Measurements from ENCODE around the gene ENTPD6. TPM values are rescaled to one million over a fixed set of nuclear protein-coding genes. Genes with fewer than 3 reads are reported as not detected.

The ENTPD6 gene
- polyA plus RNA-seq, 3 donors, result 45.1 to 50.4 (median 48.9) TPM

- DNase-seq (ENCODE audit: extremely low read depth in 1 of 11, low read depth in 9 of 11, low spot score in 4 of 11), result no peak
Measured at GRCh38 chr20:25203871-25204320, 8.4 kb downstream of the ENTPD6 start.

- no peak for DNase-seq (ENCODE audit: extremely low read depth in 1 of 11, low read depth in 9 of 11, low spot score in 4 of 11)
Measured at GRCh38 chr20:25204550-25205276, 9.2 kb downstream of the ENTPD6 start.

- DNase-seq (ENCODE audit: extremely low read depth in 1 of 11, low read depth in 9 of 11, low spot score in 4 of 11), result no peak
Measured at GRCh38 chr20:25205277-25206062, 10.0 kb downstream of the ENTPD6 start.

- DNase-seq (ENCODE audit: extremely low read depth in 1 of 11, low read depth in 9 of 11, low spot score in 4 of 11), result no peak
Measured at GRCh38 chr20:25206063-25206403, 10.5 kb downstream of the ENTPD6 start.

- DNase-seq (ENCODE audit: extremely low read depth in 1 of 11, low read depth in 9 of 11, low spot score in 4 of 11), result no peak
Measured at GRCh38 chr20:25206548-25206947, 11.0 kb downstream of the ENTPD6 start.

GRCh38 chr20:25207149-25207959 lies 11.8 kb downstream of the ENTPD6 start:
- no peak for DNase-seq (ENCODE audit: extremely low read depth in 1 of 11, low read depth in 9 of 11, low spot score in 4 of 11)

GRCh38 chr20:25207960-25208534 lies 12.5 kb downstream of the ENTPD6 start:
- DNase-seq (ENCODE audit: extremely low read depth in 1 of 11, low read depth in 9 of 11, low spot score in 4 of 11), result no peak

- no peak for DNase-seq (ENCODE audit: extremely low read depth in 1 of 11, low read depth in 9 of 11, low spot score in 4 of 11)
Measured at GRCh38 chr20:25209400-25209799, 13.9 kb downstream of the ENTPD6 start.

GRCh38 chr20:25209911-25210310 lies 14.4 kb downstream of the ENTPD6 start:
- no peak for DNase-seq (ENCODE audit: extremely low read depth in 1 of 11, low read depth in 9 of 11, low spot score in 4 of 11)

- DNase-seq (ENCODE audit: extremely low read depth in 1 of 11, low read depth in 9 of 11, low spot score in 4 of 11), result no peak
Measured at GRCh38 chr20:25211273-25211672, 15.8 kb downstream of the ENTPD6 start.

GRCh38 chr20:25212242-25212641 lies 16.7 kb downstream of the ENTPD6 start:
- no peak for DNase-seq (ENCODE audit: extremely low read depth in 1 of 11, low read depth in 9 of 11, low spot score in 4 of 11)

GRCh38 chr20:25213566-25214425 lies 18.3 kb downstream of the ENTPD6 start:
- no peak for DNase-seq (ENCODE audit: extremely low read depth in 1 of 11, low read depth in 9 of 11, low spot score in 4 of 11)

- DNase-seq (ENCODE audit: extremely low read depth in 1 of 11, low read depth in 9 of 11, low spot score in 4 of 11), result no peak
Measured at GRCh38 chr20:25214426-25214790, 18.9 kb downstream of the ENTPD6 start.

- DNase-seq (ENCODE audit: extremely low read depth in 1 of 11, low read depth in 9 of 11, low spot score in 4 of 11), result no peak
Measured at GRCh38 chr20:25214819-25215218, 19.3 kb downstream of the ENTPD6 start.

- no peak for DNase-seq (ENCODE audit: extremely low read depth in 1 of 11, low read depth in 9 of 11, low spot score in 4 of 11)
Measured at GRCh38 chr20:25215521-25215920, 20.0 kb downstream of the ENTPD6 start.

- no peak for DNase-seq (ENCODE audit: extremely low read depth in 1 of 11, low read depth in 9 of 11, low spot score in 4 of 11)
Measured at GRCh38 chr20:25216199-25216945, 20.9 kb downstream of the ENTPD6 start.

- no peak for DNase-seq (ENCODE audit: extremely low read depth in 1 of 11, low read depth in 9 of 11, low spot score in 4 of 11)
Measured at GRCh38 chr20:25217161-25218108, 21.9 kb downstream of the ENTPD6 start.

Data from renal cortex interstitium (tissue), 11 donors.